Caco-2 (cell line): ENCODE measurements around the gene P3R3URF. TPM values are rescaled to one million over a fixed set of nuclear protein-coding genes. Genes with fewer than 3 reads are reported as not detected.

Source experiments
- BruUV-seq: library from RNA; stranded (reverse); fragments of 400-500 nt; replicated peaks from 2 replicates; lab custom pipeline; 2021; lab: Mats Ljungman, UMichigan
- CTCF ChIA-PET: fragments of 300-600 bp; sonication (Branson Sonifier 250); formaldehyde crosslinking; loops from one replicate; lab custom pipeline; 2022; ENCODE audit warnings: antibody characterized with exemption; lab: Charles Lee
- POLR2A ChIA-PET: fragments of 300-600 bp; sonication (Branson Sonifier 250); formaldehyde crosslinking; loops from one replicate; lab custom pipeline; 2022; ENCODE audit warnings: antibody characterized with exemption; lab: Charles Lee
- DNase-seq, 2 experiments: peaks; one replicate each; pipeline versions ENCODE4 v3.0.0 to v3.0.0-alpha.2; 2020 to 2022
- H3K27me3 ChIP-seq: replicated peaks from 2 replicates; pipeline ENCODE4 v1.6.0; 2011; ENCODE audit warnings: low read length; ENCODE audit not compliant: control insufficient read depth, insufficient read depth
- H3K36me3 ChIP-seq: 2 replicates; pipeline ENCODE4 v1.5.1; 2011; ENCODE audit warnings: low read length; ENCODE audit not compliant: control insufficient read depth, insufficient read depth
- H3K4me1 ChIP-seq: fragments of 250-450 bp; sonication (Bioruptor Pico); 2 replicates; pipeline ENCODE4 v1.5.1; 2020; ENCODE audit warnings: mild to moderate bottlenecking
- H3K4me3 ChIP-seq: 2 replicates; pipeline ENCODE4 v1.5.1; 2011; ENCODE audit warnings: low read depth, mild to moderate bottlenecking, control low read depth, low read length
- H3K9me3 ChIP-seq: fragments of 250-450 bp; sonication (Bioruptor Pico); 2 replicates; pipeline ENCODE4 v1.5.1; 2020; ENCODE audit warnings: mild to moderate bottlenecking, moderate library complexity
- H3K27ac Mint-ChIP-seq: one replicate; pipeline ENCODE4 v1.8.0; 2022; ENCODE audit warnings: mixed read lengths; ENCODE audit not compliant: unreplicated experiment
- H3K27me3 Mint-ChIP-seq: one replicate; pipeline ENCODE4 v1.8.0; 2022; ENCODE audit warnings: mixed read lengths; ENCODE audit not compliant: insufficient read depth, unreplicated experiment
- H3K36me3 Mint-ChIP-seq: one replicate; pipeline ENCODE4 v1.8.0; 2022; ENCODE audit warnings: mild to moderate bottlenecking, mixed read lengths; ENCODE audit not compliant: insufficient read depth, unreplicated experiment
- H3K4me1 Mint-ChIP-seq: one replicate; pipeline ENCODE4 v1.8.0; 2022; ENCODE audit warnings: low read depth, mixed read lengths; ENCODE audit not compliant: unreplicated experiment
- H3K4me3 Mint-ChIP-seq: one replicate; pipeline ENCODE4 v1.8.0; 2022; ENCODE audit warnings: mild to moderate bottlenecking, moderate library complexity, mixed read lengths; ENCODE audit not compliant: unreplicated experiment
- H3K9me3 Mint-ChIP-seq: one replicate; pipeline ENCODE4 v1.8.0; 2022; ENCODE audit warnings: mixed read lengths; ENCODE audit not compliant: unreplicated experiment
- CTCF ChIP-seq, 2 experiments: fragments of 200-600 bp in 1 of 2; IDR thresholded peaks; 1 replicate in 1 of 2; 2 replicates in 1 of 2; pipeline versions ENCODE4 v1.5.1 to v1.8.0; 2011 to 2022; ENCODE audit warnings: antibody characterized with exemption in 1 of 2, control low read depth in 1 of 2, inconsistent platforms in 1 of 2, low read depth in 1 of 2, low read length in 1 of 2, mild to moderate bottlenecking in 1 of 2, moderate library complexity in 1 of 2; ENCODE audit not compliant: insufficient read depth in 1 of 2, severe bottlenecking in 1 of 2, unreplicated experiment in 1 of 2
- intact Hi-C: fragments of 100-400 bp; cut with micrococcal nuclease; formaldehyde crosslinking; loops from one replicate; pipeline ENCODE4 v1.10.0; 2022; ENCODE audit not compliant: unreplicated experiment
- total RNA-seq: library from RNA; stranded (reverse); gene quantifications from 2 replicates; pipeline ENCODE4 v1.2.3, GENCODE V29; 2022

The P3R3URF gene
- total RNA-seq, 1 experiment from 2014 or later, result not detected

- H3K36me3 ChIP-seq, result no peaks in the 10 kb centered on the region
- Mint-ChIP-seq H3K4me1 (no peaks in the 10 kb centered on the region), H3K27ac (no peak overlapping the region), H3K4me3 (no peak overlapping the region), H3K9me3 (no peaks in the 10 kb centered on the region), H3K27me3 (no peaks in the 10 kb centered on the region), H3K36me3 (peaks cover 15% of the 10 kb centered on the region)
- no TSS peak for BruUV-seq
- intact Hi-C loops, result no loop called here
- H3K4me3 ChIP-seq, result no peak overlapping the region
- ChIA-PET CTCF (no interaction called here), POLR2A (interaction anchor here (0.7 kb wide), 1 partner anchor 16 kb away, joined by 4 read pairs; no protein-coding TSS in a partner anchor)
- H3K4me1 ChIP-seq, result peaks cover 10% of the 10 kb centered on the region
- no peak for DNase-seq
- no peaks in the 10 kb centered on the region for H3K27me3 ChIP-seq
- no peaks in the 10 kb centered on the region for H3K9me3 ChIP-seq
- no peak for TF ChIP-seq CTCF (IDR thresholded peaks at IDR 0.05; ENCODE audit: insufficient read depth in 1 of 2, low read depth in 1 of 2, low read length in 1 of 2, severe bottlenecking in 1 of 2, unreplicated experiment in 1 of 2)
Measured at GRCh38 chr1:46186076-46186475, 9.8 kb upstream of the P3R3URF start.

- H3K4me1 Mint-ChIP-seq, result no peaks in the 10 kb centered on the region
- Histone ChIP-seq H3K27me3 (no peaks in the 10 kb centered on the region), H3K36me3 (no peaks in the 10 kb centered on the region), H3K9me3 (no peaks in the 10 kb centered on the region), H3K4me1 (peaks cover 10% of the 10 kb centered on the region), H3K4me3 (no peak overlapping the region)
- peaks cover 15% of the 10 kb centered on the region for H3K36me3 Mint-ChIP-seq
- no peak for DNase-seq
- ChIA-PET POLR2A (no interaction called here), CTCF (no interaction called here)
- TF ChIP-seq CTCF (IDR thresholded peaks at IDR 0.05; ENCODE audit: insufficient read depth in 1 of 2, low read depth in 1 of 2, low read length in 1 of 2, severe bottlenecking in 1 of 2, unreplicated experiment in 1 of 2), result no peak
- intact Hi-C loops, result no loop called here
- no peak overlapping the region for H3K4me3 Mint-ChIP-seq
- H3K27ac Mint-ChIP-seq, result no peak overlapping the region
- no peaks in the 10 kb centered on the region for H3K9me3 Mint-ChIP-seq
- BruUV-seq, result no TSS peak
- no peaks in the 10 kb centered on the region for H3K27me3 Mint-ChIP-seq
Measured at GRCh38 chr1:46184920-46185658, 8.8 kb upstream of the P3R3URF start.

GRCh38 chr1:46183926-46184557 lies 7.8 kb upstream of the P3R3URF start:
- peaks cover 10% of the 10 kb centered on the region for H3K36me3 Mint-ChIP-seq
- no peaks in the 10 kb centered on the region for H3K27me3 Mint-ChIP-seq
- POLR2A ChIA-PET, result no interaction called here
- H3K4me1 ChIP-seq, result peaks cover 10% of the 10 kb centered on the region
- H3K27me3 ChIP-seq, result no peaks in the 10 kb centered on the region
- CTCF ChIA-PET, result interaction anchor here (0.7 to 1.5 kb wide), 2 partner anchors 14 to 39 kb away, joined by 3 to 8 read pairs; partner anchors contain the start of gene POMGNT1
- no peak for DNase-seq
- H3K27ac Mint-ChIP-seq, result no peak overlapping the region
- no peak for TF ChIP-seq CTCF (IDR thresholded peaks at IDR 0.05; ENCODE audit: insufficient read depth in 1 of 2, low read depth in 1 of 2, low read length in 1 of 2, severe bottlenecking in 1 of 2, unreplicated experiment in 1 of 2)
- H3K4me1 Mint-ChIP-seq, result no peaks in the 10 kb centered on the region
- intact Hi-C loops, result no loop called here
- no peaks in the 10 kb centered on the region for H3K9me3 ChIP-seq
- no peak overlapping the region for H3K4me3 Mint-ChIP-seq
- no peaks in the 10 kb centered on the region for H3K9me3 Mint-ChIP-seq
- H3K4me3 ChIP-seq, result no peak overlapping the region
- BruUV-seq, result no TSS peak
- H3K36me3 ChIP-seq, result no peaks in the 10 kb centered on the region
